HL-60 (cell line): ENCODE results near the gene TRIO.

ENCODE experiments used
- DNase-seq, 2 experiments: peaks; one replicate each; pipeline ENCODE4 v3.0.0-alpha.2; 2010 to 2020; ENCODE audit warnings: low read depth in 1 of 2, low spot score in 1 of 2
- H3K27ac ChIP-seq: fragments of 250-450 bp; sonication (Bioruptor Pico); replicated peaks from 2 replicates; pipeline ENCODE4 v1.5.1; 2020; ENCODE audit warnings: mild to moderate bottlenecking, moderate library complexity
- H3K27me3 ChIP-seq: fragments of 250-450 bp; sonication (Bioruptor Pico); 2 replicates; pipeline ENCODE4 v1.5.1; 2021; ENCODE audit warnings: mild to moderate bottlenecking, moderate library complexity; ENCODE audit not compliant: insufficient read depth, poor library complexity, severe bottlenecking
- H3K4me3 ChIP-seq: replicated peaks from 2 replicates; pipeline ENCODE4 v1.5.1; 2011; ENCODE audit warnings: mild to moderate bottlenecking, control low read depth, low read length; ENCODE audit not compliant: insufficient read depth
- CTCF ChIP-seq: IDR thresholded peaks from one replicate; pipeline ENCODE4 v1.5.1; 2011; ENCODE audit warnings: low read length, control low read depth, inconsistent platforms; ENCODE audit not compliant: insufficient read depth
- GABPA ChIP-seq: IDR thresholded peaks from 2 replicates; pipeline ENCODE4 v1.6.1; 2012; ENCODE audit warnings: low read depth
- POLR2AphosphoS5 ChIP-seq: IDR thresholded peaks from 2 replicates; pipeline ENCODE4 v1.6.1; 2012; ENCODE audit warnings: low read depth
- REST ChIP-seq: IDR thresholded peaks from 2 replicates; pipeline ENCODE4 v1.6.1; 2012; ENCODE audit warnings: low read depth; ENCODE audit not compliant: insufficient replicate concordance
- SPI1 ChIP-seq: IDR thresholded peaks from 2 replicates; pipeline ENCODE4 v1.6.1; 2012; ENCODE audit warnings: low read depth, mild to moderate bottlenecking, borderline replicate concordance

The TRIO gene

GRCh38 chr5:14396066-14396465 is 252.9 kb downstream of the TRIO start:
- DNase-seq = no peak
- Histone ChIP-seq H3K27me3 (no peaks in the 10 kb centered on the region), H3K27ac (no peak overlapping the region), H3K4me3 (no peak overlapping the region)
- no peak for TF ChIP-seq POLR2AphosphoS5
- no peak for TF ChIP-seq SPI1
- TF ChIP-seq GABPA = no peak
- no peak for TF ChIP-seq REST
- no peak for TF ChIP-seq CTCF

GRCh38 chr5:14396737-14397136 is 253.6 kb downstream of the TRIO start:
- no peak for DNase-seq
- H3K27ac ChIP-seq = no peak overlapping the region
- H3K4me3 ChIP-seq = no peak overlapping the region
- TF ChIP-seq POLR2AphosphoS5 (no peak), GABPA (no peak), REST (no peak)
- H3K27me3 ChIP-seq = no peaks in the 10 kb centered on the region

GRCh38 chr5:14397717-14398116 is 254.6 kb downstream of the TRIO start:
- Histone ChIP-seq H3K4me3 (no peak overlapping the region), H3K27me3 (no peaks in the 10 kb centered on the region), H3K27ac (no peak overlapping the region)
- DNase-seq = no peak
- TF ChIP-seq GABPA = no peak
- no peak for TF ChIP-seq SPI1
- no peak for TF ChIP-seq CTCF
- no peak for TF ChIP-seq REST
- TF ChIP-seq POLR2AphosphoS5 = no peak
